SK-N-SH treated with all-trans-retinoic acid at 6 μM for 48 hours (cell line): ENCODE data around the gene ZNF316.

Experiments
- ARNTL ChIP-seq: fragments of 450-650 bp; formaldehyde crosslinking; IDR thresholded peaks from 2 replicates; pipeline ENCODE4 v1.5.0; 2020; ENCODE audit warnings: low read depth, mild to moderate bottlenecking, moderate library complexity, borderline replicate concordance
- BACH2 ChIP-seq: fragments of 250-450 bp; sonication (Bioruptor Pico); IDR thresholded peaks from 2 replicates; pipeline ENCODE4 v1.9.0; 2021; ENCODE audit warnings: mild to moderate bottlenecking, borderline replicate concordance
- CSDC2 ChIP-seq: fragments of 250-450 bp; sonication (Bioruptor Pico); IDR thresholded peaks from 2 replicates; pipeline ENCODE4 v1.5.0; 2020; ENCODE audit warnings: mild to moderate bottlenecking, moderate library complexity
- ISL1 ChIP-seq: fragments of 250-450 bp; sonication (Bioruptor Pico); IDR thresholded peaks from 2 replicates; pipeline ENCODE4 v2.1.2; 2022; ENCODE audit warnings: mild to moderate bottlenecking, moderate library complexity
- PPARA ChIP-seq: fragments of 250-450 bp; sonication (Bioruptor Pico); IDR thresholded peaks from 2 replicates; pipeline ENCODE4 v1.5.0; 2020; ENCODE audit warnings: mild to moderate bottlenecking, borderline replicate concordance
- RARB ChIP-seq: fragments of 250-450 bp; sonication (Bioruptor Pico); IDR thresholded peaks from 2 replicates; pipeline ENCODE4 v1.8.0; 2021; ENCODE audit warnings: mild to moderate bottlenecking, moderate library complexity
- TOX ChIP-seq: fragments of 250-450 bp; sonication (Bioruptor Pico); IDR thresholded peaks from 2 replicates; pipeline ENCODE4 v1.8.0; 2021; ENCODE audit warnings: mild to moderate bottlenecking, moderate library complexity, borderline replicate concordance
- ZC3H10 ChIP-seq: fragments of 250-450 bp; sonication (Bioruptor Pico); IDR thresholded peaks from 2 replicates; pipeline ENCODE4 v1.5.1; 2021; ENCODE audit warnings: mild to moderate bottlenecking, moderate library complexity
- ZFP3 ChIP-seq: fragments of 250-450 bp; sonication (Bioruptor Pico); IDR thresholded peaks from 2 replicates; pipeline ENCODE4 v1.5.0; 2020; ENCODE audit warnings: mild to moderate bottlenecking, moderate library complexity
- ZFP30 ChIP-seq: fragments of 450-650 bp; formaldehyde crosslinking; IDR thresholded peaks from 2 replicates; pipeline ENCODE4 v1.5.0; 2022; ENCODE audit warnings: mild to moderate bottlenecking, moderate library complexity
- ZNF565 ChIP-seq: fragments of 450-650 bp; formaldehyde crosslinking; conservative IDR thresholded peaks from 2 replicates; pipeline ENCODE4 v1.5.0; 2020; ENCODE audit warnings: low read depth, mild to moderate bottlenecking, moderate library complexity
- TF ChIP-seq, protein P1 (sequence below): fragments of 250-450 bp; sonication (Bioruptor Pico); IDR thresholded peaks from 2 replicates; pipeline ENCODE4 v1.5.1; 2020; ENCODE audit warnings: low read depth, mild to moderate bottlenecking, moderate library complexity
- TF ChIP-seq, protein P2 (sequence below): fragments of 250-450 bp; sonication (Bioruptor Pico); IDR thresholded peaks from 2 replicates; pipeline ENCODE4 v1.5.1; 2021; ENCODE audit warnings: mild to moderate bottlenecking, moderate library complexity
- TF ChIP-seq, protein P3 (sequence below): fragments of 250-450 bp; sonication (Bioruptor Pico); IDR thresholded peaks from 2 replicates; pipeline ENCODE4 v1.5.0; 2020; ENCODE audit warnings: mild to moderate bottlenecking, moderate library complexity

DNA sequence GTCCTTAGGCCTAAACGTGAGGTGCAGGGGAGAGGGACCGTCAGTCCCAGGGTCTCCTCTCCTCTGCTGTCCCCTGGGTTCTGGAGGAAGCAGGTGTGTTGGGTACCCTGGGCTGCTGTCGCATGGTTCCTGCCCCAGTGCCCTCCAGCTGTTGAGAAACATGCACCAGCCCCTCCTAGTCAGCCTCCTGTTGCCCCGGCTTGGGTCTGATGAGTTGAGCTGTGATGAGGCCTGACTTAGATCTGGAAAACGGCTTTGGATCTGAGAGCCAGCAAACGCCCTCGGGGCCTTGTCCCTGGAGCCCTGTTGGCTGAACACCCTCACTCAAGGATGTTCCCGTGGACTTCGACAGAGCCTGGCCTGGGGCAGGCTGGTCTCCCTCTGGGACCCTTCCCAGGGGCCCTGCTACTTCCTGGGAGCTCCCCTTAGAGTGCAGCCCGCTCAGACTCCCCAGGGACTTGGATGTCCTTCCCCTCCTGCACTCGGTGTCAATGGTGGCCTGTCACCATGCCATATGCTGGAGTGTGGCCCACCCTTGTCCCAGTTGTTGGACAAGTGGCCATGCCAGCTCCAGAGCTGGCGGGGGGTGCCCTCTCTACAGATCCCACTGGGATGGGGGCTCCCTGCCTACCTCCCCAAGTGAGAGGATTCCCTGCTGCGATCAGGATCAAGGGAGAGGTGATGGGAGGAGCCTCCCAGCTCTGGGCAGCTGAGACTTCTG, 12.3 kb downstream of the ZNF316 start:
- TF ChIP-seq ISL1: no peak
- no peak for TF ChIP-seq RARB (CRISPR knock-in tag)
- TF ChIP-seq ZFP3 (CRISPR knock-in tag): no peak
- TF ChIP-seq ZFP30 (CRISPR knock-in tag): no peak
- no peak for TF ChIP-seq ARNTL (CRISPR knock-in tag)
- no peak for TF ChIP-seq PPARA
- TF ChIP-seq, protein P1, sequence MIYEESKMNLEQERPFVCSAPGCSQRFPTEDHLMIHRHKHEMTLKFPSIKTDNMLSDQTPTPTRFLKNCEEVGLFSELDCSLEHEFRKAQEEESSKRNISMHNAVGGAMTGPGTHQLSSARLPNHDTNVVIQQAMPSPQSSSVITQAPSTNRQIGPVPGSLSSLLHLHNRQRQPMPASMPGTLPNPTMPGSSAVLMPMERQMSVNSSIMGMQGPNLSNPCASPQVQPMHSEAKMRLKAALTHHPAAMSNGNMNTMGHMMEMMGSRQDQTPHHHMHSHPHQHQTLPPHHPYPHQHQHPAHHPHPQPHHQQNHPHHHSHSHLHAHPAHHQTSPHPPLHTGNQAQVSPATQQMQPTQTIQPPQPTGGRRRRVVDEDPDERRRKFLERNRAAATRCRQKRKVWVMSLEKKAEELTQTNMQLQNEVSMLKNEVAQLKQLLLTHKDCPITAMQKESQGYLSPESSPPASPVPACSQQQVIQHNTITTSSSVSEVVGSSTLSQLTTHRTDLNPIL (CRISPR knock-in tag): no peak
- no peak for TF ChIP-seq TOX (CRISPR knock-in tag)
- no peak for TF ChIP-seq CSDC2 (CRISPR knock-in tag)
- TF ChIP-seq BACH2 (CRISPR knock-in tag): no peak
- TF ChIP-seq, protein P2, sequence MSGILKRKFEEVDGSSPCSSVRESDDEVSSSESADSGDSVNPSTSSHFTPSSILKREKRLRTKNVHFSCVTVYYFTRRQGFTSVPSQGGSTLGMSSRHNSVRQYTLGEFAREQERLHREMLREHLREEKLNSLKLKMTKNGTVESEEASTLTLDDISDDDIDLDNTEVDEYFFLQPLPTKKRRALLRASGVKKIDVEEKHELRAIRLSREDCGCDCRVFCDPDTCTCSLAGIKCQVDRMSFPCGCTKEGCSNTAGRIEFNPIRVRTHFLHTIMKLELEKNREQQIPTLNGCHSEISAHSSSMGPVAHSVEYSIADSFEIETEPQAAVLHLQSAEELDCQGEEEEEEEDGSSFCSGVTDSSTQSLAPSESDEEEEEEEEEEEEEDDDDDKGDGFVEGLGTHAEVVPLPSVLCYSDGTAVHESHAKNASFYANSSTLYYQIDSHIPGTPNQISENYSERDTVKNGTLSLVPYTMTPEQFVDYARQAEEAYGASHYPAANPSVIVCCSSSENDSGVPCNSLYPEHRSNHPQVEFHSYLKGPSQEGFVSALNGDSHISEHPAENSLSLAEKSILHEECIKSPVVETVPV: no peak
- no peak for TF ChIP-seq ZC3H10 (CRISPR knock-in tag)
- TF ChIP-seq ZNF565 (CRISPR knock-in tag): no peak
- TF ChIP-seq, protein P3, sequence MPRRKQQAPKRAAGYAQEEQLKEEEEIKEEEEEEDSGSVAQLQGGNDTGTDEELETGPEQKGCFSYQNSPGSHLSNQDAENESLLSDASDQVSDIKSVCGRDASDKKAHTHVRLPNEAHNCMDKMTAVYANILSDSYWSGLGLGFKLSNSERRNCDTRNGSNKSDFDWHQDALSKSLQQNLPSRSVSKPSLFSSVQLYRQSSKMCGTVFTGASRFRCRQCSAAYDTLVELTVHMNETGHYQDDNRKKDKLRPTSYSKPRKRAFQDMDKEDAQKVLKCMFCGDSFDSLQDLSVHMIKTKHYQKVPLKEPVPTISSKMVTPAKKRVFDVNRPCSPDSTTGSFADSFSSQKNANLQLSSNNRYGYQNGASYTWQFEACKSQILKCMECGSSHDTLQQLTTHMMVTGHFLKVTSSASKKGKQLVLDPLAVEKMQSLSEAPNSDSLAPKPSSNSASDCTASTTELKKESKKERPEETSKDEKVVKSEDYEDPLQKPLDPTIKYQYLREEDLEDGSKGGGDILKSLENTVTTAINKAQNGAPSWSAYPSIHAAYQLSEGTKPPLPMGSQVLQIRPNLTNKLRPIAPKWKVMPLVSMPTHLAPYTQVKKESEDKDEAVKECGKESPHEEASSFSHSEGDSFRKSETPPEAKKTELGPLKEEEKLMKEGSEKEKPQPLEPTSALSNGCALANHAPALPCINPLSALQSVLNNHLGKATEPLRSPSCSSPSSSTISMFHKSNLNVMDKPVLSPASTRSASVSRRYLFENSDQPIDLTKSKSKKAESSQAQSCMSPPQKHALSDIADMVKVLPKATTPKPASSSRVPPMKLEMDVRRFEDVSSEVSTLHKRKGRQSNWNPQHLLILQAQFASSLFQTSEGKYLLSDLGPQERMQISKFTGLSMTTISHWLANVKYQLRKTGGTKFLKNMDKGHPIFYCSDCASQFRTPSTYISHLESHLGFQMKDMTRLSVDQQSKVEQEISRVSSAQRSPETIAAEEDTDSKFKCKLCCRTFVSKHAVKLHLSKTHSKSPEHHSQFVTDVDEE (CRISPR knock-in tag): no peak
